ENCODE results near the gene UNKL. TPM values are rescaled to one million over a fixed set of nuclear protein-coding genes. Genes with fewer than 3 reads are reported as not detected.

The UNKL gene
- total and polyA plus RNA-seq, 8 donors: 4.4 to 22.1 (median 10.2) TPM

DNA sequence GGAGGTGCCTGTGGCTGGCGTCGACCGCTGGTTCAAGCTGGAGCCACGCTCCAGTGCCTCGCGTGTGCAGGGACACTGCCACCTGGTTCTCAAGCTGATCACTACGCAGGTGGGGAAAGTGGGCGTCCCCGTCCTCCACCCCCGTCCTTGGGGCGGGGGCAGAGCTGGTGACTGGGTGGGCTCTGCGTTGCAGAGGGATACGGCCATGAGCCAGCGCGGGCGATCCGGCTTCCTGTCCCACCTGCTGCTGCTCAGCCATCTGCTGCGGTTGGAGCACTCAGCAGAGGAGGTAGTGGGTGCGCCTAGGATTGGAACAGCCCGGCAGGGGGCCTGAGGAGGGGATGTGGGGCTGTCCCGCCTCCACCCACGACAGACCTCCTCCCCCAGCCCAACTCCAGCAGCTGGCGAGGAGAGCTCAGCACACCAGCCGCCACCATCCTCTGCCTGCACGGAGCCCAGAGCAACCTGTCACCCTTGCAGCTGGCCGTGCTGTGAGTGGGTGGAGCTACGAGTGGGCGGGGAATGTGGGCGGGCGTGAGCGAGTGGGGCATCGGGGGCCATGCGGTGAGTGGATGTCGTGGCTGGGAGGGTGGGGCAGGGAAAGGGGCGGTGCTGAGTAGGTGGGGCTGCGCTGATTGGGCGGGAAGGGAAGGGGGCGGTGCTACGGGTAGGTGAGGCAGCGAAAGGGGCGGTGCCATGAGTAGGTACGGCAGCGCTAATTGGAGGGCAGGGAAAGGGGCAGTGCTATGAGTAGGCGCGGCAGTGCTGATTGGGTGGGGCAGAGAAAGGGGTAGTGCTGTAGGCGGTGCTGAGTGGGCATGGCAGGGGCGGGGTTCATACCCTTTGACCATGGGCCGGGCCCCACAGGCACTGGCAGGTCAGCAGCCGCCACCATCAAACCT lies 71.7 kb downstream of the UNKL start:
- peaks cover 4 to 5% (median 5%) of the 10 kb centered on the region in 3 donors for H3K4me1 ChIP-seq
- FAIRE-seq: no peak
- H3K4me3 ChIP-seq: peak overlapping the region in 3 of 4 donors; percentile 19 to 46 (median 31)
- ATAC-seq: peak; percentile 92 to 95 (median 93)
- H3K27ac ChIP-seq: no peak overlapping the region
- H3K9me3 ChIP-seq: no peaks in the 10 kb centered on the region
- WGBS, 2 donors: 3 to 4% methylated on average over 42 to 49 of the region's 49 CpGs
- no peaks in the 10 kb centered on the region for H3K27me3 ChIP-seq
- DNase-seq: peak; percentile 97 to 100 (median 100)
- intact Hi-C loops (cut with DNase I): no loop called here
- H3K36me3 ChIP-seq: no peaks in the 10 kb centered on the region
- TF ChIP-seq, protein P1, sequence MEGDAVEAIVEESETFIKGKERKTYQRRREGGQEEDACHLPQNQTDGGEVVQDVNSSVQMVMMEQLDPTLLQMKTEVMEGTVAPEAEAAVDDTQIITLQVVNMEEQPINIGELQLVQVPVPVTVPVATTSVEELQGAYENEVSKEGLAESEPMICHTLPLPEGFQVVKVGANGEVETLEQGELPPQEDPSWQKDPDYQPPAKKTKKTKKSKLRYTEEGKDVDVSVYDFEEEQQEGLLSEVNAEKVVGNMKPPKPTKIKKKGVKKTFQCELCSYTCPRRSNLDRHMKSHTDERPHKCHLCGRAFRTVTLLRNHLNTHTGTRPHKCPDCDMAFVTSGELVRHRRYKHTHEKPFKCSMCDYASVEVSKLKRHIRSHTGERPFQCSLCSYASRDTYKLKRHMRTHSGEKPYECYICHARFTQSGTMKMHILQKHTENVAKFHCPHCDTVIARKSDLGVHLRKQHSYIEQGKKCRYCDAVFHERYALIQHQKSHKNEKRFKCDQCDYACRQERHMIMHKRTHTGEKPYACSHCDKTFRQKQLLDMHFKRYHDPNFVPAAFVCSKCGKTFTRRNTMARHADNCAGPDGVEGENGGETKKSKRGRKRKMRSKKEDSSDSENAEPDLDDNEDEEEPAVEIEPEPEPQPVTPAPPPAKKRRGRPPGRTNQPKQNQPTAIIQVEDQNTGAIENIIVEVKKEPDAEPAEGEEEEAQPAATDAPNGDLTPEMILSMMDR (IDR thresholded peaks at IDR 0.05): no peak

DNA sequence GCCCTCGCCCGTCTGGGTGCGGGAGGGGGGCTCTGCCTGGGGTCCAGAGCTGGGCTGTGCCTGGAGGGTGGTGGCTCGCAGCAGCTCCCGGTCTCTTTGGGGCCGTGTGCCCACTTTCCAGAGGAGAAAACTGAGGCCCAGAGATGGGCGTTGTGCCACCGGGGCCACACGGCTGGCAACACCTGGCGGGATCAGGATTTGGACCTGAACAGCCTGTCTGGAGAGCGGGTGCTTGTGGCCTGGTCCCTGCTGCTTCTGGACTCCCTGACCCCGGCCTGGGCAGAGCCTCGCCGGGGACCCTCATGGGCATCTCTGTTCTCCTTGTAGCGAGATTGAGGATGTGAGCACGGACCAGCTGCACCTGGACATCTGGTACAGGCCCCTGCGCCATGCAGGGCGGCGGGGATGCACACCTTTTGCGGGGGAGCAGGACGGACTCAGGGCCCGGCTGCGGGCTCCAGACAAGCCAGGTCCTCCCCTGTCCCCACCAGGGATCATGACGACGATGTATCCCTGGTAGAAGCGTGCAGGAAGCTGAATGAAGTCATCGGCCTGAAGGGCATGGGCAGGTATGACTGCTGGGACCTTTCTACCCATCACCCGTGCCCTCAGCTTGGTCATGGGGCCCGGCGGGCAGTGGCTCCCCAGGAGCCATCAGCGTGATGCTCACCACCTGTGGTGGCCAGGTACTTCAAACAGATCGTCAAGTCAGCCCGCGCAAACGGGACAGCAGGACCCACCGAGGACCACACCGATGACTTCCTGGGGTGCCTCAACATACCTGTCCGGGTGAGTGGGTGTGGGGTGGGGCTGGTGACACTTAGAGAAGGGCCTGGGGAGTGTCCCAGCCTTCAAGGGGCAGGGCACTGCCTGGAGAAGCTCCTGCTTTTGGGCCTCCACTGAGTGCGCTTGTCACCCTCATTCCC lies 72.7 kb downstream of the UNKL start:
- DNase-seq: peak in 3 of 6 donors; percentile 15 to 74 (median 51)
- FAIRE-seq: no peak
- Histone ChIP-seq H3K4me1 (peaks cover 4 to 5% (median 5%) of the 10 kb centered on the region in 3 donors), H3K36me3 (no peaks in the 10 kb centered on the region), H3K27ac (no peak overlapping the region), H3K27me3 (no peaks in the 10 kb centered on the region), H3K9me3 (no peaks in the 10 kb centered on the region), H3K4me3 (no peak overlapping the region)
- intact Hi-C loops (cut with DNase I): no loop called here
- WGBS, 2 donors: 86 to 88% methylated on average over 35 to 39 of the region's 39 CpGs
- no peak for ATAC-seq
- TF ChIP-seq, protein P1 (IDR thresholded peaks at IDR 0.05): no peak

DNA sequence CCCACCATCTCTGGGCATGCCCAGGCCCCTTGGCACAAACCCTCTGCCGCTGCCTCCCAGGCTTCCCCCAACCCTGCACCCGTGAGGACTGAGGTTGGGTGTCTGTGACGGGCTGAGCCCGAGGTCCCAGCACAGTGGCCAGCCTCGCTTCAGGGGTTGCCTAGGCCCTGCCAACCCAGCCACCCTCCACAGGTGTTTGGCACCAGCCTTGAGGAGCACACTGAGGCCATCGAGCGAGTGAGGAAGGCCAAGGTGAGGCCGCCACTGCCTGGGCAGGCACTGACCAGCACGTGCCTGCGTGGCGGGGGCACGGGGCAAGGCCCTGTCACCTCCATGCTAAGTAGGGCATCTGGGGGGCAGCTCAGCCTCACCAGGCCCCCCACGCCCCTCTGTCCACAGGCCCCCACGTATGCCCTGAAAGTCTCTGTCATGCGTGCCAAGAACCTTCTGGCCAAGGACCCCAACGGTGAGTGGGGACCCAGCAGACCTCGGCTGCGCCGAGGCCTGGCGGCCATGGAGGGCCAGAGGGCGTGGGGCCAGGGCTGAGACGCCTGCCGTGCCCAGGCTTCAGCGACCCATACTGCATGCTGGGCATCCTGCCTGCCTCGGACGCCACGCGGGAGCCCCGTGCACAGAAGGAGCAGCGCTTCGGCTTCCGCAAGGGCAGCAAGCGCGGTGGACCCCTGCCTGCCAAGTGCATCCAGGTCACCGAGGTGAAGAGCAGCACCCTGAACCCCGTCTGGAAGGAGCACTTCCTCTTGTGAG lies 73.6 kb downstream of the UNKL start:
- peaks cover 4 to 5% (median 5%) of the 10 kb centered on the region in 3 donors for H3K4me1 ChIP-seq
- WGBS, 2 donors: 83 to 87% methylated on average over 36 of the region's 36 CpGs
- peak in 3 of 6 donors; percentile 13 to 75 (median 14) for DNase-seq
- intact Hi-C loops (cut with DNase I): no loop called here
- H3K4me3 ChIP-seq: no peak overlapping the region
- no peak for FAIRE-seq
- no peaks in the 10 kb centered on the region for H3K27me3 ChIP-seq
- no peak for ATAC-seq
- no peaks in the 10 kb centered on the region for H3K36me3 ChIP-seq
- H3K27ac ChIP-seq: no peak overlapping the region
- H3K9me3 ChIP-seq: no peaks in the 10 kb centered on the region
- TF ChIP-seq, protein P1 (IDR thresholded peaks at IDR 0.05): no peak

DNA sequence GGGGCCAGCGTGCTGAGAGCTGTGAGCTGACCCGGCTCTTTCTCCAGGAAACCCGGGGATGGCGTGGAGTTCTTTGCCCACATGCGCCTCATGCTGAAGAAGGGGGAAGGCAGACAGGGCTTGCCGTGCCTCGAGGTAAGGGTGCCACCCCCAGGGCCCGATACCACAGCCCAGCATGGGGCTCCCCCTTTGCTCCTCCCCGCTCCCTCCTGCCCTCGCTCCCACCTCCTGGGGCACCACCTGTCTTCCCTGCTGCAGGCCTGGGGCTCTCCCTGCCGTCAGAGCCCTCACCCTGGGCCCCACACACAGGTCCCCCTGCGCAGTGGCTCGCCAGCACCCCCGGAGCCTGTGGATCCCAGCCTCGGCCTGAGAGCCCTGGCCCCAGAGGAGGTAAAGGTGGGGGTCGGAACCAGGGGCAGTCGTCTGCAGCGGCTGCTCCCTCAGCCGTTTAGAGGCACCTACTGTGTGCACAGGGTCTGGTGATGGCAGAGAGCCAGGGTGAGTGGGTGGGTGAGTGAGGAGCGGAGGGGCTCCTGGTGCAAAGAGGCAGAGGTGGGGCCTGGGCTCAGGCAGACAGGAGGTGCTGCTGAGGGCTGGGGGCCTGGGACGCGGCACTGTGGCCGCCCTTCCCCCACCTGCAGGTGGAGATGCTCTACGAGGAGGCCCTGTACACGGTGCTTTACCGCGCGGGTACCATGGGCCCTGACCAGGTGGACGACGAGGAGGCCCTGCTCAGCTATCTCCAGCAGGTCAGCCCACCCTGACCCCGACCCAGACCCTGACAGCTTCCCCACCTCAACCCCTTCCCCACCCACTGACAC lies 75.4 kb downstream of the UNKL start:
- no peak overlapping the region for H3K4me3 ChIP-seq
- no peaks in the 10 kb centered on the region for H3K9me3 ChIP-seq
- FAIRE-seq (no peak), ATAC-seq (no peak), DNase-seq (peak in 2 of 6 donors; percentile 14 to 36)
- peaks cover 0 to under 1% (median under 1%) of the 10 kb centered on the region in 4 donors for H3K27me3 ChIP-seq
- no peaks in the 10 kb centered on the region for H3K36me3 ChIP-seq
- H3K27ac ChIP-seq: no peak overlapping the region
- intact Hi-C loops (cut with DNase I): no loop called here
- TF ChIP-seq, protein P1 (IDR thresholded peaks at IDR 0.05): no peak
- peaks cover 6 to 8% (median 8%) of the 10 kb centered on the region in 3 donors for H3K4me1 ChIP-seq
- 56 to 66% methylated on average over 28 to 31 of the region's 31 CpGs for WGBS, 2 donors

Measured in pancreas (tissue), 10 donors.